ENCODE results near the gene ODF2L.

The ODF2L gene

DNA sequence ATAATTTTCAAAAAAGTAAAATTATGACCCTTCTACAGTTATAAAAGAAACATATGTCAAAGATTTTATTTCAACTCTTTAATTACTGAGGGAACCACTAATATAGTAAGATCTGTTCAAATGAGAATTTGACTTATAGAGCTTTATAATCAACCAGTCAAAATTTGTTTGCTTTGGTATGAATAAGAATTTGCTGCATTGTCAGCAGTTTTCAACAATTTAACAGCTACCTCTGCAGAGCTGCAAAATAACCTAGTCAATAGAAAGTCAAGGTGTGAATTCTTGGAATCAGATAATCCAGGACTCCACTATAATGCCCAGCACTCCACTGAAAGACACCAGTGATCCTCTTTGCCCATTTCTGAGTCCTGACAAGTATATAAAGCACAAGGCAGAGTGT is 78.2 kb downstream of the ODF2L start:
- DNase-seq (ENCODE audit: low read depth), result no peak

DNA sequence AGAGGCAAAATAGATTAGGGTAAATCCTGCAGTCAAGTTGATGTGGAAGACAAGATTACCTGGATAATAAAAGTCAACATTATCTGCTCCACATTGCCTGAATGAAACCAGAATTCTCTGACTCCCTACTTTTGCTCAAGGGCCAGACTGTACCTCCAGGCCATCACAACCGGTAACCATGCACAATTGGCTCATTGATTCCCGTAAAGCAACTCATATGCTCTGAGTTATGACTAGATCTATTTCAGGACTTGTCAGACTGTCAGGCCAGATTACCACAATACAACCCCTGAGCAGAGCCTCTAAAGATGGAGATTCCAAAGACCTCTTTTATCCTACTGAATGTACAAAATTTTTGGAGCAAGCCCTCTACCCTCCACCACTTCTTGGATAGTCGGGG is 90.4 kb downstream of the ODF2L start:
- no peak for DNase-seq (ENCODE audit: low read depth)

DNA sequence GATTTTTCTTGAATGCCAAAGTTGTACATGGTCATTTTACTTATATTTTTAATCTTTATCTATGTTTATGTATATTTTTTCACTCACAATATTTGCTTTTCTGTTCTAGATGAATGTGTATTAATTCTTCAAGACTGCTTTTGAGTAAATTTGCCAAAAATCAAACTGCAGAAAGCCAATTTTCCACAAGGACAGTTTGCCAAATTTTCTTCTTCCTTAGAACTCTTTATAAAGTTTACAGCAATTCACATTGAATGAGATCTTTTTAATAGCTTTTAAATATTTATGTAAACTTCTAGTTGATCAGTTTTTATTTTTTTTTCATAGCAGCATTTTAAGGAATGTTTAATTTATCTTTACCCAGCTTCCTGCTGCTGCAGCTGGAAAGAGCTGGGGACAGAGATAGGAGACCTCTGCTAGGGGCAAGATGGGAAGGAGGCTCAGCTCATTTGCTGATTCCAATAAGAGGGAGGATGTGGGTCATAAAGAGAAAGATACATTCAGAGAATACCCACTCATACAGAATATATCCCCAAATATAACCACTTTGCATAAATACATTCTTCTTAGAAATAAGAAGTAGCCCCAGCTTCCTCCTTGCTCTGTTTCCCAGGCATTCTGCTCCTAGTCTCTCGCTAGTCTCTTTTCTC is 93.0 kb downstream of the ODF2L start:
- DNase-seq (ENCODE audit: low read depth), result no peak
